SHP77 (cell line): ENCODE data around the gene TMEM50B.
A peak's percentile ranks its signal among the peaks of the same experiment; 100 is the strongest.
"Not testable (repeated sequence)": the region's sequence is repeated elsewhere in the genome, so short reads cannot be mapped to it uniquely, and the experiment has no call there.

Source experiments
- DNase-seq, 2 experiments: peaks; one replicate each; lab custom pipeline; 2025; lab: John Stamatoyannopoulos, UW

TMEM50B gene

GRCh38 chr21:33479679-33480480, at the start of gene TMEM50B:
Gene TMEM50B, minus strand, starts transcription at chr21:33479974. Its CDS starts 11,089 bp downstream, at chr21:33468885.
- peak; percentile 92 to 94 for DNase-seq

DNA sequence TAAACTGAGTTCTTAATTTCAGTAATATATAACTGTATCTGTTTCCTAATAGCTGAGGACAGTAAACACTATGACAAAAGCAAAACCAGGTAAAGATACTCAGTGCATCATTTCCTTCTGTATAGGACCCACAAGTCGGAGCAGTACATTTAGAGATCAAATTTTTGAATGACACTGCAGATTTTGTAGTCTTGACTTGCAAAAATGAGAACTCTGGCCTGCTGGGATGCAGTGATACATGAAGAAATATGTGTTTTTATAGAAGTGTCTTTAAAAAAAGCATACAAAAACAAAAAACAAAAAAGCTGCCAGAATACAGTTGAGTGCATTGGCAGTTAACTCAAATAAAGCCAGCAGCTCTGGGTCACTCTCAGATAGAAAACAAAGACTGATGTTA, 43.2 kb upstream of the TMEM50B start:
- no peak for DNase-seq

DNA sequence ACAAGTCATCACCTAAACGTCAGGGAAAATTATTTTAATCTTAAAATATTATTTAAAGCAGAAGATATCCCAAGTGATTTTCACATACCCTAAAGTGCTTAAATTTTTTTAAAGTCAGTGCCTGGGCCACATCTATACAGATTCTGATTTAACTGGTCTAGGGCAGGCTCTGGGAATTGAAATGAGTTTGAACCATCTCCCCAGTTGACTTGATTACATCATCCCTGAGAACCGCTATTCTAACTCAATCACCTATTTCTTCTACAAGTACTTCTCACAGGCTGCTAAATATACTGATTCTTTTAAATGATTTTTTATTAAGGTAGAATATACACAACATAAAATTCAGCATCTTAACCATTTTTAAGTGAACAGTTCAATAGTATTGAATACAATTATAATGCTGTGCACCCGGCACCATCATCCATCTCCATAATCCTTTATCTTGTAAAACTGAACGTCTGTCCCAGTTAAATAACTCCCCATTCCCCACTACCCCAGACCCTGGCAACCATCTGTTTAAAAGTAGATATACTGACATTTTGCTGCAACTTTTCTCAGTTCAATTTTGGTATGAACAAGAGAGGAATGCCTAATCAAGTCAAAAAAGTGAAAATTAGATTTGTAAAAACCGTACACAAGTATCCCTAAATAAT, 42.7 kb upstream of the TMEM50B start:
- no peak for DNase-seq

- DNase-seq, result no peak
Observed at GRCh38 chr21:33518899-33519298, 39.1 kb upstream of the TMEM50B start.

DNA sequence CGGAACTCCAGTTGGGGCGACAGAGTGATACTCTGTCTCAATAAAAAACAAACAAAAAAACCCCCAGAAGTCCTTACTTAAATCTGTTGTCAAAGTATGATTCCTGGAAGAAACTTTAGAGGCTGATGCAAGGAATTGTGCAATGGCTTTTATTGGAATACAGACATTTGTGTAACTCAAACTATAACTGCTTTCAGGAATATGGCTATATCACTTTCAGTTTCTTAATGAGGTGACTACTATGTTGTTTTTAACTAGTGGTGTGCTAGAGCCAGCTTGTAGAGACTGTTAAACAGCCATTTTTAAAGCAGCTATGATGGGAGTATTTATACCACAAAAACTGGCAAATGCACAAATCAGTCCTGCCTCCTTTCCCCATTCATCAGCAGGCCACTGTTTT, 34.5 kb upstream of the TMEM50B start:
- no peak for DNase-seq

DNA sequence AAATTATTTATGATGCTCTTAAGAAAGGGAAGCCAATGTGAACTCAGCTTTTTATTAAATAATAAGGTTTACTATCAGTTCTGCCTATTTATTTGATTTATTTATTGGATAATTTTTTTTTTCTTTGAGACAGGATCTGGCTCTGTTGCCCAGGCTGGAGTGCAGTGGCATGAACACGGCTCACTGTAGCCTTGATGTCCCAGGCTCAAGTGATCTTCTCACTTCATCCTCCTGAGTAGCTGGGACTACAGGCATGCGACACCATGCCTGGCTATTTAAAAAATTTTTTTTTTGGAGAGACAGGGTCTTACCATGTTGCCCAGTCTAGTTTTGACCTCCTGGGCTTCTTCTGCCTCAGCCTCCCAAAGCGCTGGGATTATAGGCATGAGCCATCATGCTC, 32.7 kb upstream of the TMEM50B start:
- no peak for DNase-seq

GRCh38 chr21:33511639-33512038, 31.9 kb upstream of the TMEM50B start:
- DNase-seq, result no peak

GRCh38 chr21:33510826-33511225, 31.1 kb upstream of the TMEM50B start:
- no peak for DNase-seq

DNA sequence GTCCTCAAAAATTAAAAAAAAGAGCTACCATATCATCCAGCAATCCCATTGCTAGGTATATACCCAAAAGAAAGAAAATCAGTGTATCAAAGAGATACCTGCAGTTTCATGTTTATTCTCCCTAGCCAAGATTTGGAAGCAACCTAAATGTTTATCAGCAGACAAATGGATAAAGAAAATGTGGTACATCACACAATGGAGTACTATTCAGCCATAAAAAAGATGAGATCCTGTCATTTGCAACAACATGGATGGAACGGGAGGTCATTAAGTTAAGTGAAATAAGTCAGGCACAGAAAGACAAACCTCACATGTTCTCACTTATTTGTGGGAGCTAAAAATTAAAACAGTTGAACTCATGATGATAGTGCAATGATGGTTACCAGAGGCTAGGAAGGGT, 27.2 kb upstream of the TMEM50B start:
- not testable (repeated sequence) for DNase-seq

- no peak for DNase-seq
Observed at GRCh38 chr21:33505833-33506232, 26.1 kb upstream of the TMEM50B start.

DNA sequence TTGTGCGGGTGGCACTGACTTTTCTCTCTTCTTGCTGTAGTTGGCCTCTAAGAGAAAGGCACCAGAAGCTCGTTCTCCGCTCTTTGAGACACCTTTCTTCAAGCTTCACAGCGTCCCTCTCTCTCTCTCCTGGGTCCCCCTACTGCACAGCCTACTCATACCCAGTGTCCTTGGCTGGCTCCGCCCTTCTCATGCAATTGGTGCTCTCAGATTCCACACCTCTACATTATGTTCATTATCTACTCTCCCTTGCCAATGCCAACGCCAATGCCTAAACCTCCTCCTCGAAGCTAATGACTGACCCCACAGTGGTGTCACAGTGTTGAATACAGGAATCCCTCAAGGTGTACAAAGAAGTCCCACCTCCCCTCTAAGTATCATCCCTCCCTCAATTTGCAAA, 16.6 kb upstream of the TMEM50B start:
- no peak for DNase-seq

DNA sequence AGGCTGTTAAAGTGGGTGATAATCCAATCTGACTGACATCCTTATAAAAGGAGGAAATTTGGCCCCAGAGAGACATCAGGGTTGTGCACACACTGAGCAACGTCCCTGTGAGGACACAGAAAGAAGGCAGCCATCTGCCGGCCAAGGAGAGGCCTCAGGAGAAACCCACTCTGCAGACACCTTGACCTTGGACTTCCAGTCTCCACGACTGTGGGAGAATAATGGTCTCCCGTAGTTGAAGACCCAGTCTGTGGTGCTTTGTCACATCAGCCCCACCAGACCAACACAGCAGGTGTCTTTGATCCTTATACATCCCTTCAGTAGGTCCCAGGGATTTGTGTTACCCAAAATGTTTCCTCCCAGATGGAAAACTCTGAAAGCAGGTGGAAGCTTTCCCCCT, 16.0 kb upstream of the TMEM50B start:
- DNase-seq, result no peak

- DNase-seq, result no peak
Observed at GRCh38 chr21:33493756-33494155, 14.0 kb upstream of the TMEM50B start.

DNA sequence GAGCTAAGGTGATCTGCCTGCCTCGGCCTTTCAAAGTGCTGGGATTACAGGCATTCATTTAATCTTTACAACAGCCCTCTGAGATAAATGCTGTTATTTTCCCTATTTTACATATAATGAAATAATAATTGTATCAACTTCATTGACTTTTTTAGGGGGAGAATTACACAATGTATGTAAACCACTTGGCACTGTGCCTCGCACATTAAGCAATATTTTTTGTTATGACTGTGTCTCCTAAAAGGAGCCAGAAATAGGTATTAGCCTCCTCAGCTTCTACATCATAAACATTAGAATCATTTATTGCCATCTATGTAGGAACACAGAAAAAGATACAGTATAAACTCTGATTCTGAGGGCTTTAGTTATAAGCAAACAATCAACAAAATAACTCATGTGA, 12.8 kb upstream of the TMEM50B start:
- DNase-seq, result no peak

- DNase-seq, result peak; percentile 90 to 92
Observed at GRCh38 chr21:33491373-33492102, 11.8 kb upstream of the TMEM50B start, which contains the start of gene DNAJC28. Gene DNAJC28, minus strand, starts transcription at chr21:33491716. Its CDS starts 2,323 bp downstream, at chr21:33489393.

- DNase-seq, result no peak
Observed at GRCh38 chr21:33490991-33491372, 11.2 kb upstream of the TMEM50B start.

DNA sequence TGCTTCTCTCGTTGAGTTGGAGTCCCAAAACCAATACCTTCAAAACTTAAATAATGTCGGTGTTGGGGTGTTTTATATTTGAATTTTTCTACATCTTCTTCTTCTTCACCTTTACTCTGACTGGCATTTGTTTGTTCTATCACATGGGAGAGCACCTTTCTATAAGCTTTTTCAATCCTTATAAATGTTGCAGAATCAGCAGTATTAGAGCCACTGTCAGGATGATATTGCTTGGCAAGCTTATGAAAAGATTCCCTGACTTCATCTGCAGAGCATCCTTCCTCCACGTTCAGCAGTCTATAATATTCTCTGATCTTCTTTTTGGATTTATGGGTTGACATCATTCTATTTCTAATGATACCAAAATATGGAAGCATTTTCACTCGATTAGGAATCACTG, 9.2 kb upstream of the TMEM50B start:
- no peak for DNase-seq

DNA sequence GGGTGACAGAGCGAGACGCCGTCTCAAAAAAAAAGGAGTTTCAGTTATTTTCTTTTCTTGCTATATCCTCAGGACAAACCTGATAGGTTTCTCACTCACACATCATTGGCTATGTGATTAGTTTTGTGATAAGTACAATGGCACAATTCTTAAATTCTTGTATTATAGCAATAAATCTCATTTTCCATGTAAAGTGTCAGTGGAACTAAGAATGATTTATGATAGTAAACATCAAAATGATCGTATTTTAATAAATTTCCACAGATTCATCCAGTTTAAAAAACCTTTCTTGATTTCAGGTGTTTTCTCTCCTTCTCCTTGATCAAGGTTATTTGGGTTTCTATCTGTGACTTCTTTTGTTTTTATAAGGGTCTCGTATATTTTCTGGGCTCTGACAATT, 8.2 kb upstream of the TMEM50B start:
- DNase-seq, result no peak

DNA sequence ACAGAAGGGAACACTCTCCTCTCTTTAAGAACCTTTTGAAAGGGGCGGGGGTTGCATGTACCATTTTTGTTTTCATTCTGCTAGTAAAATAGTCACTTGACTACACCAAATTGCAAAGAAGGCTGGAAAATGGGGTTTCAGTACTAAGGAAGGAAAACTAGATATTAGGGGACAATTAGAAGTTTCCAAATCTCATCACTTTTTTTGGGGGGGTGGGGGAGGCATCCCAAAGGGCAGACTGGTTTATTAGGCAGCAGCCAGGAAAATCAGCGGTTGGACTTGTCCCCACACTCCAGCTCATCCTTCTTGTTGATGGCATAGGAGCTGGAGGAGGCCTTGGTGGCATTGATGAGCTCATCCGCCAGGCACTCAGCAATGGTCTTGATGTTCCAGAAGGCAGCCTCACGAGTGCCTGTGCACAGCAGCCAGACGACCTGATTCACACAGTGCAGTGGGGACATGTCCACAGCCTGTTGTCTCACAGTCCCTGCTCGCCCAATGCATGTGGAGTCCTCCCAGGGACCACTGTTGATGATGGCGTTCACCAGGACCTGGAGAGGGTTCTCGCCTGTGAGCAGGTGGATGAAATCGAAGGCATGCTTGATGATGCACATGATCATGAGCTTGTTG, 1.7 kb upstream of the TMEM50B start:
- no peak for DNase-seq

DNA sequence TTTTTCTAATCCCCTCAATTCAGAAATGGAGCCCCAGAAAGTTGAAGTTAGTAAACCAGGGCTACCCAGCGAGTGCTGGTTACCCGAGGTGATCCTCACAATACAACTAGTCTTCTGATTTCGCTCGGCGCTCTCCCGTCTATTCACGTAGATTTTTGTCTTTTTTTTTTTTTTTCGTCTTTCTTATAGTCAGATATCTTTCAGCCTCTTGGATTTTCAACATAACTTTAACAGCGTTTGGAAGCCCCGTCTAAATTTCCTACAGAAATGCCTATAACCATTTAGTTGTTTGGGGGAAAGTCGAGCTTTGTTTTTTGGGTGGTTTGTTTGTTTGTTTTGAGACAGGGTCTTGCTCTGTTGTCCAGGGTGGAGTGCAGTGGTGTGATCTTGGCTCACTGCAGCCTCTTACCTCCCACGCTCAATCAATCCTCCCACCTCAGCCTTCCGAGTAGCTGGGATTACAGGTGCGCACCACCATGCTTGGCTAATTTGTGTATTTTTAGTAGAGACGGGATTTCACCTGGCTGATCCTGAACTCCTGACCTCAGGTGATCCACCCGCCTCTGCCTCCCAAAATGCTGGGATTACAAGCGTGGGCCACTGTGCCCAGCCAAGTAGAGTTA, 818 bp upstream of the TMEM50B start:
- DNase-seq, result no peak

- DNase-seq, result no peak
Observed at GRCh38 chr21:33478935-33479678, 667 bp downstream of the TMEM50B start.
